DMS53 treated with DMSO at 0.1 percent for 48 hours (cell line): ENCODE data around the gene BGLAP.

ENCODE experiments used
- DNase-seq: peaks from one replicate; lab custom pipeline; 2025; ENCODE audit not compliant: unreplicated experiment; lab: John Stamatoyannopoulos, UW

BGLAP gene

DNA sequence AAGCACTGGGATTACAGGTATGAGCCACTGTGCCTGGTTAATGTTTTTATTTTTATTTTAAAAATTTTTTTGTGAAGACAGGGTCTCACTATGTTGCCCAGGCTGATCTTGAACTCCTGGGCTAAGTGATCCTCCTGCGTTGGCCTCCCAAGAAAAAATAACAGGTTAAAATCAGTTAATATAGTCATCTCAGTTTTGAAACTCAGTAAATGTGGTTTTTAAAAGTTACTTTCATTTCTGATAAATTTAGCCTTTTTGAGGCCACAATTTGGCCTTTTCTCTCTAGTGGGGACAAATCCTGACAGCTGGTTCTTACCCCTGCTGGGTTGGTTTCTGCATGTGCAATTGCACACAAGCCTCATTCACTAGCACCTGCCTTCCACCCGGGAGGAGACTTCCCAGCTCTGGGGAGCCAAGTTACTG is 15.9 kb upstream of the BGLAP start:
- DNase-seq: no peak

DNA sequence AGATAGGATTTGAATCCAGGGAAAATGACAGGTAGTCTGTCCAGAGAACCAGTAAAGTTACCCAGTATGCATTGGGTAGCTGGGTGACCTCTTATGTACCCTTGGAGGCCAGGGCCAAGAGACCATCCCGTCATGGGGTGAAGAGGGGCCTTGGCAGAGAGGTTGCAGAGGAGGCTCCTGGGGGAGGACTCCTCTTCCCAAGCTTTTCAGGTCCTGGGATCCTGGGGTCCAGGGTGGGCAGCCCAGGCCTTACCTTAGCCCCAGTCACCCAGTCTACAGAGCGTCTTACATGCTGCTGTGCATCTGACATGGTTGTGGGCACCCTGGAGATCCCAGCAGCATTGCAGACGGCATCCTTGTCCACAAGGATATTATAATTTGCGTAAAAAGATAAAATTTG is 15.2 kb upstream of the BGLAP start:
- DNase-seq: no peak

DNA sequence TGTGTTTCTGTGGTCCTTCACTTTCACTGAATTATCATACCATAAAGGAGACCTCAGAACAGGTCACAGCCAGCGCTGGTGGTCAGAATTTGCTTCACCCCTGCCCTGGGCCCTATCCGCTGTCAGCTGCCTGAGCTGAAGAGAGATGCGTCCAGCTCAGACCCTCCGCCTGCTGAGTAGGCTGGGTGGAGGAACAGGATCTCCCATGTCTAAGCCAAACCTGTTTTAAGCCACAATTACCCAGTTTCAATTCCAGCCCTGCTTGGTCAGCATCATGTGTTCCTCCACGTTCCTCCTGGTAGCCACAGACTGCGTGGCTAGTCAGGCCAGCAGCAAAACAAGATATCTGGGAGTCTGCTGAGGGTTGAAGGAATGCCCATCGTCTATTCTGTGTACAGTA is 13.5 kb upstream of the BGLAP start:
- no peak for DNase-seq

DNA sequence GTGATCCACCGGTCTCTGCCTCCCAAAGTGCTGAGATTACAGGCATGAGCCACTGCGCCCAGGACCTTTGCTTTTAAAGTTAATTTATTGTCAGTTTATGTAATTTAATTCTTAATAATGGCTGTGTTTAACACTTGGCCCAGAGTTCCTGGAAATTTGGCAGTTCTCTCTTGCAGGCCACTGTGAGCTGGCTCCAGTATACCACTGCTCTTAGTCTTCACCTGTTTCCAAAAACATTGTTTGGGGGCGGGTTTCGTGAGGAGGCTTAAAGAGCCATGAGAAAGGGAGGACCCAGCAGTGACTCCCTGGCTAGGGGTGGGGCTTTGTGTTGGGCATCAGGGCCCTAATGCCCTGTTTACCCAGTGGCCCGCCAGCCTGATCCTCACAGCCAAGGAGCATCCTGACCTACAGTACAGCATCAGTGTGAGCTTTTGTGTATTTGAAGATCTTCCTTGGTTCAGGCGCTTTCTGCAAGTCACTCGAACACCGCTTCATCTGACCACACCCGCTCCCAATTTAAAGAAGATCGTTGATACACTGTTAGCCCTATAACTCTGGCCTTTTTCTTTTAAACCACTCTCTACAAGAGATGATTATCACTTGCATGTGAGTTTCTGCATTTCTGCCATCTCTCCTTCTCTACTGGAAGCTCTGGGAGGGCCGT is 12.0 kb upstream of the BGLAP start:
- no peak for DNase-seq

DNA sequence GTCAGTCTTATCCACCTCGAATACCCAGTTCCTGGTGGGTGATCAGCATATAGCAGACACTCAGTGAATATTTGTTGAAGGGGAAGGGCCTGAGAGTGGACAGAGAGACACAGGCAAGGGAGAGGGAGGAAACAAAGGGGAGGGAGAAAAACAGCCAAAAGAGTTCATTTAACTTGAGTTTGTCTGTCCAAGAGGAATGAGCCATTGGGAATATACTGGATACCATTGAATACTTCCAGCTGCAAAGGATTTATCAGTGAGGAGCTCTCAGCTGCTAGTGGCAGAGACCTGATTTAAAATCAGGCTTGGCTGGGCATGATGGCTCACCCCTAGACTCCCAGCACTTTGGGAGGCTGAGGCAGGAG is 11.5 kb upstream of the BGLAP start:
- DNase-seq: no peak

DNA sequence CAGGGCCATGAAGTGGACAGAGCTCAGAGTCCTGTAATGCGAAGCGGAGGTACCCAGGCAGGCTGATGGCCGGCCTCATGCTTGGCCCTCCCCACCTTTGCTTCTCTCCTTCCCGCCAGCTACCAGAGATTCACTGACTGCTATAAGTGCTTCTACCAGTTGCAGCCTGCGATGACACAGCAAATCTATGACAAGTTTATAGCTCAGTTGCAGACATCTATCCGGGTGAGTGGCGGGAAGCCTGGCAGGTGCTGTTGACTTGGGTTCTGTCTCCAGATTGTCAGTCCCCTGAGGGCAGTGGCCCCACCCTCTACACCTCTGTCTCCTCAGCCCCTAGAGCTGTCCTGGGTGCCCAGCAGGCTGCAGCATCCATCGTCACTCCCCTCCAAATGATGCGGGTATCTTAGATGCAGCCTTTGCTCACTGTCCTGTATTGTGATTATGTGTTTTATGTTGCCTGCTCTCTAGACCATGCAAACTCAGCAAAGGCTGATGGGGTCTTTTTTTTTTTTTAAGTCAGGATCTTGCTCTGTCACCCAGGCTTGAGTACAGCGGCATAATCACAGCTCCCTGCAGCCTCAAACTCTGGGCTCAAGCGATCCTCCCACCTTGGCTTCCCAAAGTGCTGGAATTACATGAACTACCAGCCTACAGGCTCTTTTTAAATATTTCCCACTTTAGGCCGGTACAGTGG is 9.6 kb upstream of the BGLAP start:
- no peak for DNase-seq

DNA sequence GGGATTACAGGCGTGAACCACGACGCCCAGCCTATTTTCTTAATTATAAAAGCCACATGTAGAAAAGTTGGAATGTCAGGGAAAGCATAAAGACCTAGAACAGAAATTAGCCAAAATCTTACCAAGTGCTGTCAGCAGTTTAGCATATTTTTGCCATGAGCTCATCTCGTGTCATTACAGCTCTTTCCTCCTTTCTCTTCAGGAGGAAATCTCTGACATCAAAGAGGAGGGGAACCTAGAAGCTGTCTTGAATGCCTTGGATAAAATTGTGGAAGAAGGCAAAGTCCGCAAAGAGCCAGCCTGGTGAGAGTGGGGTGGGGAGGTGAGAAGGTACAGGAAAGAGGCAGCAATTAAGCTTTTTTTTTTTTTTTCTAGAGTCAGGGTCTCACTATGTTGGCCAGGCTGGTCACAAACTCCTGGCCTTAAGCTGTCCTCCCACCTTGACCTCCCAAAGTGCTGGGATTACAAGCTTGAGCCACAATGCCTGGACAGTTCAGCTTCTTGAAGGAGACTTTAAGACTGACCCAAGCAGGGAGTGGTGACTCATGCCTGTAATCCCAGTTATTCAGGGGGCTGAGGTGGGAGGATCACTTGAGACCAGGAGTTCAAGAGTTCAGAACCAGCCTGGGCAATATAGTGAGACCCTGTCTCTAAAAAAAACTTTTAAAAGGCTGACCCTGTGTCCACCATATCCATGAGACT is 8.4 kb upstream of the BGLAP start:
- no peak for DNase-seq

DNA sequence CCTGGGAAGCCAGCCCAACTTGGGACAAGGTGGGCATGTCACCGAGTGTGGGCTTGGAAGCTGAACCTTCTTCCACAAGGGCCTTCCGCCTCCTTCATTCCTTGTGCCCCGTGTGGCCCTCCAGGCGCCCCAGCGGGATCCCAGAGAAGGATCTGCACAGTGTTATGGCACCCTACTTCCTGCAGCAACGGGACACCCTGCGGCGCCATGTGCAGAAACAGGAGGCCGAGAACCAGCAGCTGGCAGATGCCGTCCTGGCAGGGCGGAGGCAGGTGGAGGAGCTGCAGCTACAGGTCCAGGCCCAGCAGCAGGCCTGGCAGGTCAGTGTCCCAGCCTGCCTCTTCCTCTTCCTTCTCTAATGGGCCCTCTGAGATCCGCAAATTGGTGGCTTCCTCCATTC is 5.8 kb upstream of the BGLAP start:
- DNase-seq: no peak

DNA sequence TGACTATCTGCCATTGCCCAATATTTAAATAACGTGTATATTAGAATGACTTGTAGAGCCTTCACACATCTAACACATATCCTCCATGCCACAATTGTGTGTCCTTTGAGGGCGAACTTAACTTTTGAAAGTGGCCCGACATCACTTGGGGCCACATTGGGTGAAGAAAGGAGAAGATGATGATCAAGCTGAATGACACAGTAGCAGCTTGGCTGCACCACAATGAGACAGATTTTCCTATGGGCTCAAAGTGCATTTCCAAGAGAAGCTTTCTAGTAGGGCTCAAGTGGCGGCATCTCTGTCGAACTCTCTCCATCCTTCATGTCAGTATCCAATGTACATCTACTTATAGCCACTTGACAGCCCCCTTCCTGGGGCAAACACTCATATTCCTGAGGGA is 3.7 kb upstream of the BGLAP start:
- no peak for DNase-seq

DNA sequence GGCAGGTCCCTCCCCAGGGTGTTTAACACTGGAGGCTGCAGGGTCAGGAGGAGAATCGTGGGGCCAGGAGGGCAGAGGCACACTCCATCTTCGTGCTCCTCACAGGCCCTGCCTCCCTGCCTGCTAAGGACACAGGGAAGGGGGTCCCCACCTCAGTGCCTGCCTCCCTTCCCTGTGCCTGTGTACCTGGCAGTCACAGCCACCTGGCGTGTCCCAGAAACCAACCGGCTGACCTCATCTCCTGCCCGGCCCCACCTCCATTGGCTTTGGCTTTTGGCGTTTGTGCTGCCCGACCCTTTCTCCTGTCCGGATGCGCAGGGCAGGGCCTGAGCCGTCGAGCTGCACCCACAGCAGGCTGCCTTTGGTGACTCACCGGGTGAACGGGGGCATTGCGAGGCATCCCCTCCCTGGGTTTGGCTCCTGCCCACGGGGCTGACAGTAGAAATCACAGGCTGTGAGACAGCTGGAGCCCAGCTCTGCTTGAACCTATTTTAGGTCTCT is 623 bp upstream of the BGLAP start:
- DNase-seq: no peak

DNA sequence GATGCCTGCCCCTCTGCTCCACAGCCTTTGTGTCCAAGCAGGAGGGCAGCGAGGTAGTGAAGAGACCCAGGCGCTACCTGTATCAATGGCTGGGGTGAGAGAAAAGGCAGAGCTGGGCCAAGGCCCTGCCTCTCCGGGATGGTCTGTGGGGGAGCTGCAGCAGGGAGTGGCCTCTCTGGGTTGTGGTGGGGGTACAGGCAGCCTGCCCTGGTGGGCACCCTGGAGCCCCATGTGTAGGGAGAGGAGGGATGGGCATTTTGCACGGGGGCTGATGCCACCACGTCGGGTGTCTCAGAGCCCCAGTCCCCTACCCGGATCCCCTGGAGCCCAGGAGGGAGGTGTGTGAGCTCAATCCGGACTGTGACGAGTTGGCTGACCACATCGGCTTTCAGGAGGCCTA is 754 bp downstream of the BGLAP start:
- no peak for DNase-seq

DNA sequence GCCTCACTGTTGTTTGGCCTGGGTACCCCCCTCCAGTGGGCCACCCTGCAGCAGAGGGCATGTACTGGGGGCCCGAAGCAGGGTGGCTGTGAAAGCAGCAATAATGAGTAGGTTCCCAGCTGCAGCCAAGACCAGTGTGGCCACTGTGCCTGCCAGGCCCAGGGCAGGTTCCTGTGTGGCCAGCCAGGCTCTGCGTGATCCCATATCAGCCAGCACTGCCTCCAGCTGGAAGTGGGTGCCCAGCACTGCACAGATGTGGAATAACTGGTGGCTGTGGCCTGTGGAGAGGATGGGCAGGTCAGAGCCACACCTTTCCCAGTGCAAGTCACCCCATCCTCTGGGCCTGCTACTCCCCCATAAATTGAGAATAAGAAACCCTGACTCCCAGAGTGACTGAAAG is 2.1 kb downstream of the BGLAP start:
- no peak for DNase-seq

DNA sequence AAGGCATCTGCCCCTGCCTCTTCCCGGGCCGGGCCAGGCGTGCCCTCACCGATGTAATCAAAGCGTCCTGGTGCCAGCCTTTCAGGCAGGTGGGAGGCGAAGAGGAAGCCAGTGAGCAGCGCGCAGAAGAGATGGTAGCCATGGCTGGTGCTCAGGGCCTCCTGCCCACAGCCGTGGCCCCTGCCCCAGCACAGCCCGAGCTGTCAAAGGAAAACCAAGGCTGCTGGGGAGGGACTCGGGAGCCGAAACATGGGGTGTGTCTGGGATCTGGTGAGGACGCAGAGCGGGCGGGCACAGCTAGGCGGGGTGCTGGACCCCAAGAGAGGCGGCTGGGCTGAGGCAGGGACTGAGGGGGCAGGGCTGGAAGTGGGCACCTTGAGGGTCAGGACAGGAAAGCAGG is 2.7 kb downstream of the BGLAP start:
- no peak for DNase-seq

DNA sequence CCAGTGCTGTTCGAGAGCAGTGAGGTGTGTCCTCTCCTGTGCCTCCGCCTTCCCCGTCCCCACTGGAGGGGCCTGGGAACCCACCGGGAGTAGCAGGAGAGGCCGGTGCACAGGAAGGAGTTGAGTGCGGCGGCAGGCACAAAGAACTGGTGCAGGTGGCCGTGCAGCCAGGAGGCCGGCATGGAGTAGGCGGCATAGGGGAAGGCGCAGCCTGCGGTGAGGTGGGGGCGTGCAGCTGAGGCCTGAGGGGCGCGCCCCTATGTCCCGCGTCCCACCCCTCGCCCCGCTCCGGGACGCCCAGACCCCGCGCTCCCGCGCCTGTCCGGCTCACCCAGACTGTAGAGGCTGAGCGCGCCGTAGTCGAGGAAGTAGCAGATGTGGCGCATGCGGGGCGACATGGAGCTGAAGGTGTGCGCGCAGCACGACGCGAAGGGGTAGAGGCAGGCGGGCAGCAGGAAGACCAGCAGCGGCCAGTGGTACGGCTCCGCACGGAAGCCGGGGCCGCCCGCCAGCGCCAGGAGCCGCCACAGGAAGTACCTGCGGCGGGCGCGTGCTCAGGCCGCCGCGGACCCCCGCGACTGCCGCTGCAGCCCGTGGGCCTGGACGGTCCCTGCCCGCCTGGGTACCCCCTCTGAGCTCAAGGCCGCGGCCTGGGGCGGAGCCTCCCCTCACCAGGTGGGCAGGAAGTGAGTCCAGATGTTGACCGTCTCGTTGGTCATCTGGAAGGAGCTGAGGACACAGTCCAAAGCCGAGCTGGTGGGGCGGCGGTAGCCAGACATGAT is 3.7 kb downstream of the BGLAP start:
- DNase-seq: peak; percentile 47

DNA sequence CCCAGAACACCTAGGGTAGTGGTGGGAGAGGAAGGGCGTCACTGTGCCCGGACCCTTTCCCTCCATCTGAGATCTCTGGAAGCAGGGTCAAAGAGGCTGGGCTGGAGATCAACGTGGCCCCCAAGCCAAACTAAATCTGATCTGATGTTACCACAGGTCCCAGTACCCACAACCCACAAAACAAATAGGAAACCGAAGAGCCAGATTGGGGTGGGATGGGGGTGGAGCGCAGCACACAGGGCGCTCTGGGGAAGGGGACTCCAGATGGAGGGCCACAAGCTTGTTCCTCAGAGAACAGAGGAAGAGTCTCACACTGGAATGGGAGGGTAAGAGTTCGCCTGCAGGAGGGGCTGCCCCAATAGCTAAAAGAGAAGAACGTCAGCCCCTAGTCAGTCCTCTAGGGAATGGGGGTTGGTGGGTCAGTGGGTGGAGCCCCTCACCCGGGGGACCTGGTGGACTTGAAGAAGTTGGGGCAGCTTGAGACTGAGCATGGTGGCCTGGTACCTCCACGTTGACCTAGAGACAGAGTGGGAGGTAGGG is 4.3 kb downstream of the BGLAP start:
- no peak for DNase-seq

DNA sequence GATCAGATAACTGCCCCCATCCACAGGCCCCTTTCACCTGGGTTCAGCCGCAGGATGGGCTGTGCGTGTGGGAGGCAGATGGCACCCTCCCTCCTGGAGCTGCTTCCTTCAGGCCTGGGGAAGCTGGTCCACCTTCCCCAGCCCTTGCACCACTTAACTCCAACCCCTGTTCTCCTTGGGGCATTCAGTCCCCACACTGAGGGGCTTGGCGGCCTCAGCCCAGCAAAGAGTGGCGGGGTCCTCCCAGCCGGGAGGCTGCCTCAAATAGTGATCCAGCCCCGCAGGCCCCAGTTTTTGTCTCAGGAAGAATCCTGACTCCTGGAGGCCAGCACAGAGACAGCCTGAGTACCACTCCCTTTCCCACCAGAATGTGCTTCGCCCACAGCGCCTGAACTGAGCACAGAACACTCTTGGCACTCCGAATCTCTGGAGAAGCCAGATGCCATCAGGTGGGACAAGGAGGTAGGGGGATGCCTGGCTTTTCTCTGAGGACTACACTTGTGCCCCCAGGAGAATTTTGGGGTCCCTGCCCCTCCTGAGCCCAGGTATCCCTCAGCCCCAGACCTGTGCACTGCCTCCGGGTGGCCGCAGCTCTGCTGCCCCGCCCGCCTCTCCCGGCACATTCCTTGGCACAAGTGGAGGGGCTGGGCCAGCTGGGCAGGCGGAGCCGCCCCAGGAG is 4.9 kb downstream of the BGLAP start:
- no peak for DNase-seq

DNA sequence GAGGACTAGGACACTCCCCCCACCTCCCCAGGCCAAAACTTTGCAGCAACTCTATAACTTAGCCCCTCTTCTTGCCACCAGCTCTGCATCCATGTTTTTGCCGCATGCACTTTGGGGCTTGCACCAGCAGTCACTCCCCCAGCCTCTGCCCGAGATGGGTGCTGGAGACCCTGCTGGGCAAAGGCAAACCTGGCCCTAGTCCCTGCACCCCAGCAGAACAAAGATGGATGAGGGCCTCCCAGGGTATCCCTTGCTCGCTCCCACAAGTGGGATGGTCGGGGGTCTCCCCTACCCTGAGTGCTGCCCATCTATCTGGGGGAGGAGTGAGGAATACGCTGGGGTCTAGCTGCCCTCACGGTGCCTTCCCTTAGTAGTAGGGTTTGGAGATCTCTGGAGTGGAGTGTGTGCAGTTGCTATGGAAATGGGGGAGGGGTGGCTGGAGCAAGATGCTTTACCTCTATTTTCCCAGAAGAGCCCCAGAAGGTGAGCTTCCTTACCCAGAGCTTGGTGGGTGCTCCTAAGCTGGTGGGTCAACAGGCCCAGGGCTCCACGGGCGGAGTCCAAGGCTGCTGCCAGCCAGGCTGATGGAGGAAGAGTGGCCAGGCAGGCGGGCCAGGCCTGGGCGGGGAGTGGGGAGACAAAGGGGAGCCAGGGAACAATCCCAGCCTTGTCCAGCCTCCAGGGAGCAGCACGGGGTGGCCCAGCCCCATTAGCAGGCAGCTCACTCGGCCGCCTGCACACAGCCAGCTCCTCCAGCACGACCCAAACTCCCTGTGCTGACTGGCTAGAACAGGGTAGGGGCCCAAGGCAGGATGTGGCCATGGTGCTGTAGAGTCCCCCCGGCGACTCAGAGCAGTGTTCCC is 5.7 kb downstream of the BGLAP start, which contains the start of gene PAQR6:
Gene PAQR6, minus strand, starts transcription at position 597 of the 863 bp plus-strand sequence. CDS start 1,325 bp downstream, outside the sequence.
- DNase-seq: no peak

DNA sequence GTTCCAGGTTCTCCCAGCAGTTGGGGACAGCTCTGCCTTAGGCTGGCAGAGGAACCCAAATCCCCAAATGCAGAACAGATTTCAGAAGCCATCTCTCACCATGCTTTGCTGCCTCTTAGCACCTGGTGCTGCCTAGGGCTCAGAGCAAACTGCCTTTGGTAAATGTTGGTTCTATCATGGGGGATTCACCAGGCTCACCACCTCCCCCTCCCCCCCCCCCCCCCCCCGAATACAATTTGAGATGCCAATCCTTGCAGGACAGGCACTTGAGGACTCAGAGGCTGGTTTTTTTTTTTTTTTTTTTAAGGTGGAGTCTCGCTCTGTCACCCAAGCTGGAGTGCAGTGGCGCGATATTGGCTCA is 6.3 kb downstream of the BGLAP start:
- no peak for DNase-seq

DNA sequence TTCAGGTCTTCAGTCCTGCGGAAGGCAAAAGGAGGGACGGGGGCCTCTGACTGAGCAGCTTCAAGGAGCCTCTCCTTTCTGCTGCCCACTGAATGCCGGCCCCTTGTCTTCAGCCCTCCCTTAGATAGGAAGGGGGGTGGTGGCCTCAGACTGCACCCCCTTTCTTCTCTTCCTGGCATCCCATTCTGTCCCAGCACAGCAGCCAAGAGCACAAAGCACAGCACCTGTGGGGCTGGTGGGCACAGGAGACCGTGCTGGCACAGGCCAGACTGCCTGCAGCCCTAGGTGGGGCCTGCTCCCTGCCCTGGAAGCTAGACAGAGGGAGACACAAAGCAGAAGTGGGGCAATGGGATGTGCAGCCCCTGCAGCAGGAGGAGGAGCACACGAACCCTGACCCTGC is 7.6 kb downstream of the BGLAP start:
- DNase-seq: no peak

DNA sequence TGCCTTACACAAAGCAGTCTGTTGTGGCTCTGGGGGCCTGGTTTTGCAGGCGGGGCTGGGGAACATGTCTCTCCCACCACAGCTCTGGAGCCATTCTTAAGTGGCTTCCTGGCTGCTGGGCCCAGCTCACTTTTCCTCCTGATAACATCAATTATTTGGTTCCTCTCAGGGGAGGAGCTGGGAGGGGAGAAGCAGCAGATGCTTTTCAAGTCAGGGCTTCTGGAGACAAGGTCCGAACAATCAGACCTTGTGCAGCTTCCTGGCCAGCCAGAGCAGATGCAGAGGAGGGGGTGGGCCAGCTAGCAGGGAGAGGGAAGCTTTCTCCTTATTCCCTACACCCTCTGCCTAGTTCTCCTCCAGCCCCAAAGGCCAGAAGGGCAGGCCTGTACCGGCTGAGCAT is 9.5 kb downstream of the BGLAP start:
- no peak for DNase-seq
